ENCODE measurements around the gene SYCP2. TPM values are rescaled to one million over a fixed set of nuclear protein-coding genes. Genes with fewer than 3 reads are reported as not detected.
"Not testable (repeated sequence)": the region's sequence is repeated elsewhere in the genome, so short reads cannot be mapped to it uniquely, and the experiment has no call there.

The SYCP2 gene, protein sequence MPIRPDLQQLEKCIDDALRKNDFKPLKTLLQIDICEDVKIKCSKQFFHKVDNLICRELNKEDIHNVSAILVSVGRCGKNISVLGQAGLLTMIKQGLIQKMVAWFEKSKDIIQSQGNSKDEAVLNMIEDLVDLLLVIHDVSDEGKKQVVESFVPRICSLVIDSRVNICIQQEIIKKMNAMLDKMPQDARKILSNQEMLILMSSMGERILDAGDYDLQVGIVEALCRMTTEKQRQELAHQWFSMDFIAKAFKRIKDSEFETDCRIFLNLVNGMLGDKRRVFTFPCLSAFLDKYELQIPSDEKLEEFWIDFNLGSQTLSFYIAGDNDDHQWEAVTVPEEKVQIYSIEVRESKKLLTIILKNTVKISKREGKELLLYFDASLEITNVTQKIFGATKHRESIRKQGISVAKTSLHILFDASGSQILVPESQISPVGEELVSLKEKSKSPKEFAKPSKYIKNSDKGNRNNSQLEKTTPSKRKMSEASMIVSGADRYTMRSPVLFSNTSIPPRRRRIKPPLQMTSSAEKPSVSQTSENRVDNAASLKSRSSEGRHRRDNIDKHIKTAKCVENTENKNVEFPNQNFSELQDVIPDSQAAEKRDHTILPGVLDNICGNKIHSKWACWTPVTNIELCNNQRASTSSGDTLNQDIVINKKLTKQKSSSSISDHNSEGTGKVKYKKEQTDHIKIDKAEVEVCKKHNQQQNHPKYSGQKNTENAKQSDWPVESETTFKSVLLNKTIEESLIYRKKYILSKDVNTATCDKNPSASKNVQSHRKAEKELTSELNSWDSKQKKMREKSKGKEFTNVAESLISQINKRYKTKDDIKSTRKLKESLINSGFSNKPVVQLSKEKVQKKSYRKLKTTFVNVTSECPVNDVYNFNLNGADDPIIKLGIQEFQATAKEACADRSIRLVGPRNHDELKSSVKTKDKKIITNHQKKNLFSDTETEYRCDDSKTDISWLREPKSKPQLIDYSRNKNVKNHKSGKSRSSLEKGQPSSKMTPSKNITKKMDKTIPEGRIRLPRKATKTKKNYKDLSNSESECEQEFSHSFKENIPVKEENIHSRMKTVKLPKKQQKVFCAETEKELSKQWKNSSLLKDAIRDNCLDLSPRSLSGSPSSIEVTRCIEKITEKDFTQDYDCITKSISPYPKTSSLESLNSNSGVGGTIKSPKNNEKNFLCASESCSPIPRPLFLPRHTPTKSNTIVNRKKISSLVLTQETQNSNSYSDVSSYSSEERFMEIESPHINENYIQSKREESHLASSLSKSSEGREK (N-terminal part only)
- total RNA-seq, result 8.5 and 9.0 TPM in 2 replicates

DNA sequence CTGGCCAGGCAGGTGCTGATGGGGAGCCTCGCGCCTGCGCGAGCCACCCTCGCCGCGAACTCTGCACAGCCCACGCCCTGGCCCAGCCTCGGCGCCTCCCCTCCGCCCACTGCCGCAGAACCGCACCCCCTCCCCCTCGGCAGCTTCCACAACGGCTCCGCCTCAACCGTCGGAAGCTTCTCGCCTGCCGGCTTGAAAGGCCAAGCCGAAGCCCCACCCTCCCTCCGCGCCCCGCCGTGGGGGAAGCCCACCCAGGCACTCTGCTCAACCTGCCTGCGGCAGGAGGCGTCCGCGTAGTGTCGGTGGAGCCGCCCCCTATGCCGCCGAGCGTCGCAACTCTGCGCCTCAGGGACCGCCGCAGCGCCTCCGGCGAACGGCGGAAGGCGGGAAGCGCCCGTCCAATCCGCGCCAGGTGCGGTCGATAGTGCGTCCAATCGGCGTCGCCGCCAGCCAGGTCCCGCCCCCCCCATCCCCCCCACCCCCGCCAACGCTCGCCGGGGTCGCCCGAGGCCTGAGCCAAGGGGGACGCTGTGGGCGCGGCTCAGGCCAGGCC, at the start of gene SYCP2:
SYCP2 (minus strand) TSS at position 342 of the 553 bp plus-strand sequence. CDS start 11,224 bp downstream, outside the sequence.
- intact Hi-C loops (cut with micrococcal nuclease), result no loop called here

DNA sequence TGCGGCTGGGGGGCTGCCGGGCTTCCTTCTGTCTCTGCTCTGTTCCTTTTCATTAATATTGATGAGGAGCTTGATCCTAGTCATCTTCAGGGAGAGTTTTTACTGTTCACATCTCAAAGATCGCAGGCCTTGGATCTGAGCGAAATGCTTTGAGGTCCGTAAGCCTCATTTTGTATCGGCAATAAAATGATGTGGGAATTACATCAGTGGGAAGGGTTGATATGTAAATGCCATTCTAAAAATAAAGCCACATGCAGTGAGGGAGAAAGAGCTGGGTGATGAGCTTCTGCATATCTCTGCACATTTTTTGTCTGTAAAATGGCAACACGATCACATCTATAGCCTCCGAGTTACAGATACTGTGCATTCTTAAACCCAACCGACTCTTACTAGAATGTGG, 49.6 kb upstream of the SYCP2 start:
- intact Hi-C loops (cut with micrococcal nuclease), result no loop called here

DNA sequence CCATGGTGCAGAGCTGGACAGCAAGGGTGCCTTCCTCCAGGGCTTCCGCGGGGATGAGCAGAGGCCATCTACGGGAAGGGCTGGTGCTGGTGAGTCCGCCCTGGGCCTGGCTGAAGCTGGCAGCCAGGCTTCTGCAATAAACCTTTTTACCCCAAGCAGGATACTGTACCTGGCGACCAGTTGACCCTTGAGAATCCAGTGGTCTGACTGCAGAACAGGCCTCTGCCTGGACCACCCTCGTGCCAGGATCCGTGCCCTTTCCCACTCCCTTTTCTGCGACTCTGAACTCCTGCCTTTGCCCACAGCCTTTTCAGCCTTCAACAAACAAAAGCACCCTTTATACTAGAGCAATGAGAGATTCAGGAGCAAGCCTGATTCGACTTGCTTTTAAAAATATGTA, 43.6 kb upstream of the SYCP2 start:
- intact Hi-C loops (cut with micrococcal nuclease), result no loop called here

DNA sequence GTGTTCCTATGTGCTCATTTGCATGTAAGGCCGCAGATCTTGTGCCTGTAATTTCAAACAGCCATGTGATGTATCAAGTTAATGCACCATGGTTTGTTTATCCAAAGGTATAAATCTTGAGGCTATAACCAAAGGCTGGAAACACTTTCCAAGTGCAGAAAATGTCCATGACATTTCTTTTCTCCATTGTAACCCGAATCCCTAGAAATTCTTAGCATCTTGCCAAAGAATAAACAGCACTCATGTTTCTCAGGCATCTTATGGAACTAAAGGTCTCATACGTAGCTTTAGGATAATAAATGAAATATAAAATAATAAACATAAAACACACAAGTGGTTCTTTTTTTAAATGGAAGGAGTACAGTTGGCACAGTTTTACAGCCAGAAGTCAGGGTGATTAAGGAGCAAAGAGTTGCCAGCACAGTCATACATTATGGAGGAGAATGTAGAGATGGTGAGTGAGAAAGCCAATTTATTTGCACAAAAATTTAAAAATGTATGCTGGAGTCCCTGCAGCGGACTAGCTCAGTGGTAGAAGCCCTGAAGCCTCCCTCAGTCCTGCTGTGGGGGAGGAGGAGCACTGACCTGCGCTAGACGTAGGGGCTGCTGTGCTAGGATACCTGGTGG, 42.8 kb upstream of the SYCP2 start:
- intact Hi-C loops (cut with micrococcal nuclease), result no loop called here

DNA sequence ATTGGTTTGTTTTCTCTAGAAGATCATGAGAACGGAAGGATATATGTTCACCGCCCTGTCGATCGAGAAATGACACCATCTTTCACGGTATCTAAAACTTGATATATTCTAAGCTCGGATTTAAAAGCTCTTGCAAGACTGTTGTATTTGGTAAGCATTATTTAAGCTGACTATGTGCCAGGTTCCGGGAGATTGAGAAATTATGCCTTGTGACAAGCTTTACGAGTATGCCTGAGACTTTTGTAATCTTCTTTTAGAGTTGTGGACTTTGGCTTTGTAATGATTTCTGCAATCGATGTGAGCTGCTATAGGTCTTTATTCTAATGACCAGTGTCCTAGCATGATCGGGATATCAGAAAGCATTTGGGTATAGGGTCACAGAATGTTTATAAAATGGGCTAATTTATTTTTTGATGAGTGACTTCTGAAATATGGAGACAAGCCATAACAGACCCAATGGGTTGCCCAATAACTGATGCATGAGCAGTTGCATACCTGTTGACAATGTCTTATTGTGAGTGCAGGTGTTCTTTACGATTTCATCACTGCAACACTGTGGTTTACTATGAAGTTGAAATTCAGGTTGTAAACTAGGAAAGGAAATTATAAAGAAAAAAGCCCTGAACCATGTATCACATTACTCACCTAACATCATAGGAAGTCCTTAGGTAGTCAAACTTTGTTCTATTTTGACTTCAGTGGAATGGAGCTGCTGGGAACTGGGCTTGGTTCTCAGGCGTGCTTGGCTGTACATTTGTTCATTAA, 38.8 kb upstream of the SYCP2 start:
- intact Hi-C loops (cut with micrococcal nuclease), result no loop called here

DNA sequence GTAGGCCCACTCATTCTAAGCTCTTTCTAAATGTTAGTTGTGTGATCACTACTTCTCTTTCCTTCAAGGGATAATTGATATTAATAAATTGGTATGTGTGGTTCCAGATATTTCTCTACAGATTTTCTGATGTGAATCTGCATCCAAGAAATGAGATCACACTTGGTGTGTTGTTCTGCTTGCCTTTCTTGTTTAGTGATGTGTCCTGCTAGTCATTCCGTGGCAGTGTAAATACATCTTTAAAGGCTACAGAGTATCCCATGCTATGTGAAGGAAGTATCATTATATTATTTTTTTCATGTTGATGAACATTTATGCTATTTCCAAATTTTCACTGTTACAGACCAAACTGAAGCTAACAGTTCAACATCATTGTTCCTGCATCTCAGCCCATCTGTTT, 38.0 kb upstream of the SYCP2 start:
- intact Hi-C loops (cut with micrococcal nuclease), result no loop called here

DNA sequence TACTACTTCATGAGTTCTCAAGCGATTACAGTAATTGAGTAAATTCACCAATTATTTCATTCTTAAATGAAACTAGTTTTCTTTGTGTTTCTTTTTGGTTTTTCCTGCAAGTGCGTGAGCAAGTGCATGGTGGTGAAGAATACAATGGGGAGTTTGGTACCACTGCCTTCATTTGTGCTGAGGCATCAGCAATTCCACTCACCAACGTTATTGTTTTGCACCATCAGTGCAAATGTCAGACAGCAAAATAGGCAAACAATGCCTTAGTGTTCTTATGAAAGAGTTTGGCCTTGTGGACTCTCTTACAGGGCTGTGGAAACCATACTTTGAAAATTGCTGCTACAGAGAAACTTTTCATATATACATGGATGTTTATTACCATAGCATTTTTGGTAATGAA, 33.0 kb upstream of the SYCP2 start:
- intact Hi-C loops (cut with micrococcal nuclease), result no loop called here

DNA sequence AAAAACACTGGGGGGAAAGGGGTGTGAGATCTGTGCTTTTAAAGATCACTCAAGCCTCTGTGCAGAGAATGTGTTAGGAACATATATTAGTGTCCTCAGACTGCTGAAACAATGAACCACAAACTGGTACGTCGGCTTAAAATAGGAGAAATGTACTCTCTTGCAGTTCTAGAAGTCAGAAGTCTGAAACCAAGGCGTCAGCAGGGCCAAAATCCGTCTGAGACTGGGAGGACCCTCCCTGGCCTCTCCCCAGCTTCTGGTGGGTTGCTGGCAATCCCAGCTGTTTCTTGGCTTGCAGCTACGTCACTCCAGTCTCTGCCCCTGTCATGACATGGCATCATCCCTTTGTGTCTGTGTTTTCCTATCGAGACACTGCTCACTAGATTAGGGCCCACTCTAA, 28.7 kb upstream of the SYCP2 start:
- intact Hi-C loops (cut with micrococcal nuclease), result no loop called here

DNA sequence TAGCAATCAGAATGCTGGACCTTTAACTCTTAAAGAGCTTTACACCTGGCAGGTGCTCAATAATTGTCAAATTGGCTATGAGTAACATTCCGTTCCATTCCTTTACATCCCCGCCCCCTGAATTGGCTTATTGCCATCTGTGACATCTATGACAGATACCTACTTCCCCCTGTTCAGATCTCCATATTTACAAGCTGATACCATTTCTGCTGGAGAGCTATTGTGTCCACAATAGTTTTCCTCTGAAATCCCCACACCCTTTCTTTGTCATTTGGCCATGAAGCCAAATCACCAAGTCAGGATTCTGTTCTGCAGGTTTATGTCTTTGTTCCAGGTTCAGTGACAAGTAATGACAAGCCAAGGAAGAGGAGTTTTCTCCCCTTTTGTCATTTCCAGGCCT, 28.0 kb upstream of the SYCP2 start:
- intact Hi-C loops (cut with micrococcal nuclease), result no loop called here

DNA sequence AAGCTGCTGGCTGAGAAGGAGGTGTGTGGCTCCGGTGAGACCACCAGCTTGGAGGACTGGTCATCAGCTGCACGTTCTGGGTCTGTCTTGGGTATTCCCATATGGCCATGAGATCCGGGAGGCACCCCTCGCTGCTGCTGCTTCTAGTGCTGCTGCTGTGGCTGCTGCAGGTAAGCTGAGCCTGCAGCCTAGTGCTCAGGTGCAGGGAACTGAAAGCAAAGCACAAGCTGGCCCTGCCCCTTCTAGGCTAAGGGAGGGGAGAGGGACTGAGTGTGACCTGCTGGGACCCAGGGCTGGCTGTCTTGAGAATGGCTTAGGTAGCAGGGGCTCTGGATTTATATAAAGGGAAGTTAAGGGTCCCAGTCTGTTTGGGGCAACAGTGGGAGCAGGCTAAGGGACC, 25.2 kb upstream of the SYCP2 start:
- intact Hi-C loops (cut with micrococcal nuclease), result no loop called here

DNA sequence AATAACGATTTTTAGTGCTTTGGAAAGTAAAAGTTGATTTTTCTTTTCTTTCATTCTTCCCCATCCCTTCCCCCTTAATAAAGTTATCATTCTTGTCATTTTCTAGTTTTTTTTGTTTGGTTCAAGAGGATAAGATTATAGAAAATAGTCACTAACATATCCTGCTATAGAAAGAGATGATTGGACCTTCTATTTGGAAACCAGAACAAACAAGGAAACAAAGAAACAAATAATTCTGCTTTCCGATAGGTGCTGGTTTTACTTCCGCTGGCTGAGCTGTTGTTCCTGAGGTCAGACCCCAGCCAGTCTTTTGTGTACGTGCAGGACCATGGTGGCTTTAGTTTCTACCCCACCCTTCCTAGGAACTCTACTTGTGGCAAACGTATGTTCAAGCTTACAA, 24.7 kb upstream of the SYCP2 start, which contains the start of gene CDH26:
CDH26 (plus strand) TSS at position 301 of the 400 bp plus-strand sequence. CDS start 304 bp downstream, outside the sequence.
- intact Hi-C loops (cut with micrococcal nuclease), result no loop called here

DNA sequence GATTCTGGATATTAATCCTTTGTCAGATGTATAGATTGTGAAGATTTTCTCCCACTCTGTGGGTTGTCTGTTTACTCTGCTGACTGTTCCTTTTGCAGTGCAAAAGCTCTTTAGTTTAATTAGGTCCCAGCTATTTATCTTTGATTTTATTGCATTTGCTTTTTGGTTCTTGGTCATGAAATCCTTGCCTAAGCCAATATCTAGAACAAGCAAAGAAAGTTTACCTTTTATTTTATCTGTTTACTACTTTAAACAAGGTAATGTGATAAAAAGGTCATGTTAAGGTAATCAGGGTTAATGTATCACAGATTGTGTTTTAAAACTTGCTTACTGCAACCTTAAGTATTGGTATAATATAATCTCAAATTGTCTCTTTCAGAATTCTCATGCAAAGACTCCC, 24.1 kb upstream of the SYCP2 start:
- intact Hi-C loops (cut with micrococcal nuclease), result not testable (repeated sequence)

DNA sequence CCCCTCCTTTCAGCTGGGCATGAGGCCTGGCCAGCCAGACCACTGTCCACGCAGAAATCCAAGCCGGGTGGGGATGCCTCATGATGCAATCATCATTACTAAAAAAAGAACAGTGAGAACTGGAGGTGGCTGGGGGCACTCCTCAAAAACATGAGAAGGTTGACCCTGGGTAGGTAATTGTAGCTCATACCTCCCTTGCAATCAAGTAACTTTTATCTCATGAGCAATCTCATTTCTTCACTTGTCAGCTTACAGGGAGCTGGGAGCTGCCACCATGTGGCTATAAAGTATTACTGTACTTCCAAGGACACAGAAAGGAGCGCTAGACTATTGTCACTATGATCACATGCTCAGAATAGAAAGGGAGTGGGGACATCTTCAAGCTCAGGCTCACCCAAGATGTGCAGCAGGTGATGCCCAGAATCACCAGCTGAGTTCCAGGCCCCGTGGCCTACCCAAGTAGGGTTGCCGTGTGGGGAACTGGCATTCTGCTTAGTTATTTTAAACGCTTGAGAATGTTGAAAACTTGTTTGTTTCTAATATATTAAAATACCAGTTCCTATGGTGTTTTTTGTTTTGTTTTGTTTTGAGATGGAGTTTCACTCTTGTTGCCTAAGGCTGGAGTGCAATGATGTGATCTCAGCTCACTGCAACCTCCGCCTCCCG, 21.8 kb upstream of the SYCP2 start:
- intact Hi-C loops (cut with micrococcal nuclease), result no loop called here

DNA sequence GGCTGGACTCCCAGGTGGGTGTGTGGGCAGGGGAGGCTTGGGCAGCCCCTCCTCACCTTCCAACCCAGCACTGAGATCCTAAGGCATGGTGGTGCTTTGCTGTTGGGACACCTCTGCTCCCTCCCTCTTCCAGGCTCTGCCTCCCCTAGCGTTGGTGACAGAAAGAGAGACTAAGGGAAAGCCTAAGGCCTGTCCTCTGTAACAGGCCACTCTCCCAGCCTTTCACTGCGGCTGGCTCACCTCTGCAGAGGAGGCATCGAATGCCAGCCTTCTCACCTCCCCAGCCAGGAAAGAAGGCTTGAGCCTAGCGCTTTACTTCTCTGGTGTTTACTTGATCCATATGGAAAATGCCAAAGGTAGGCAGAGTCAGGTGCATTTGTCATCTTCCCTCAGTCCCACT, 21.3 kb upstream of the SYCP2 start:
- intact Hi-C loops (cut with micrococcal nuclease), result no loop called here

DNA sequence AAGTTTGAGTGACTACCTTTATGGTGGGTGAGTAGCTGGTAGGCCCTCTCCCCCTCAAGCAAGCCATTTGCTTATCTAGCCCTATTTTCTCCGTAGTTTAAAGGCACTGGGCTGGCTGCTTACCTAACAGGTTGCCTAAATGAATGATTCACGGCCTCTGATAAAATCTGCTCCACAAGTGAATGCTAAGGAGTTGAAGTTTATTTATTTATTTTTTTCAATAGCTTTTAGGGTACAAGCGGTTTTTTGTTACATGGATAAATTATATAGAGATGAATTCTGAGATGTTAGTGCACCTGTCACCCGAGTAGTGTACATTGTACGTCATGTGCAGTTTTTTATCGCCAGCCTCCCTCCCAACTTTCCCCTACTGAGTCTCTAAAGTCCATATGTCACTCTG, 16.5 kb upstream of the SYCP2 start:
- intact Hi-C loops (cut with micrococcal nuclease), result loop anchor here (1.0 to 10.0 kb wide), 3 partner anchors 107 to 312 kb away; no protein-coding TSS in a partner anchor

DNA sequence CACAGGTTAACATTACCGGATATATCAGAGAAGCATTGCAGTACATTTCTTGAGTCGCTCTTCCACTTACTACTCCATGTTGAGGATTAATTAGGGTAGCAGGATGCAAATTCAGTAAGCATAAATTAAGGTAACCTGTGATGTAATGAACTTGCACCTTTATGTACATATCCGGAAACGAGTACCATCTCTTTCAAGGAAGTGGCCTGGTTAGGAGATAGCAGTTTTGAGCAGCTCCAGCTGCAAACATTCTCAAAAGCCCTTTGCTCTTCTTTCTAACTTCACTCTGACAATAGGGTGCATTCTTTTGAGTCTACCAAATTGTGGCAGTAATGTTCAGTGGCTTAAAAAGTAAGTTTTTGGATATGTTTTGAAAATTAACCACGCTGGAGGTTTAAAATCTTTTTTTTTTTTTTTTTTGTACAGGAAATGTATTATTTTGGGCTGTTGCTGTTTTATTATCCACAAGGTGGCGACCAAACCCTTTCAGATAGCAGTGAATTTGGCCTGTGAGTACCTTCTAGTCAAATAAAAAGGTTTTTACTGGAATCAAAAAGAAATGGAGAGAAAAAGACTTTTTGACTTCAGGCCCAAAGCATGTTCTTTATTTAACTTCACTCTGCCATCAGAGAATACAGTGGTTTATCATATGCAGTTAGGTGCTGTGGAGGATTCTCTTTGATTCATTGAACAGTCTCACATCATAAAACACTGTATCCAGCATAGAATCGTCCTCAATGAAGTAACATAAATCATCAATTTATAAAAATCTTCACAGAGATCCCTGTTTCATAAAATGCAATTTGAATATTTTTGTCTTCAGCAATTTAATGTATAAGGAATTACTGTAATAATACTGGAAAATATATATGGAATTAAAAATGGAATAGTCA, 15.6 kb upstream of the SYCP2 start:
- intact Hi-C loops (cut with micrococcal nuclease), result loop anchor here (1.0 to 10.0 kb wide), 4 partner anchors 9 to 313 kb away; partner anchors contain the start of genes FAM217B and PPP1R3D

DNA sequence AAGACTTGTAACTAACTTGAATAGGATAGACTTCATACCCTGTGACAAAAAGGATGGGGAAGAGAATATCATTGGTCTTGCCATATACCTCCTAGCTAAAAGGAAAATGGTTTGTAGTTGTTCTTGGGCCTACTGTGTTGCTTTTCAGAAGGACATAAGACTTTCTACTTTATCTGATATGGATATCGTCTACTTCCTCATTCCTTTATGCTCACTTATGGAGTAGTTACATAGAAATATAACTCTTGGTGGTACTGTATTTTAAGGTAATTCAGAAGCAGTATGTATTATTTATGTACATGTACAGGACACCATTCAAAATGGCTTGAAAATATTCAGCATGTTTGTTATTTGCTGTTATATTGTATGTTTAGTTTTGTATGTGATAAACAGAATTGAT, 14.8 kb upstream of the SYCP2 start:
- intact Hi-C loops (cut with micrococcal nuclease), result loop anchor here (1.0 to 10.0 kb wide), 3 partner anchors 8 to 314 kb away; partner anchors contain the start of genes FAM217B and PPP1R3D

DNA sequence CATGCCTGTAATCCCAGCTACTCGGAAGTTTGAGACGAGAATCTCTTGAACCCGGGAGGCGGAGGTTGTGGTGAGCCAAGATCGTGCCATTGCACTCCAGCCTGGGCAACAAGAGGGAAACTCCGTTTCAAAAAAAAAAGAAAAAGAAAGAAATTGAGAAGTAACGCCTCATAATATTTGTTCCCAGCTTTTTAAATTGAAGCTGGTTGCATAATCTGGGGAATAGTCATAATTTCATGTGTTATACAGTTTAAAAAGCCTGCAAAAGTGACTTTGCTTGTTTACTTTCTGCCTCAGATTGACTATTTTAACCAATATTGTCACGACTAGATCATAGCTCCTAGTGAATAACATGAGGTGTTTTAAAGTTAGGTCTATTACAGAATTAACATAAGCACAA, 13.9 kb upstream of the SYCP2 start:
- intact Hi-C loops (cut with micrococcal nuclease), result loop anchor here (5.0 to 10.0 kb wide), 2 partner anchors 187 to 315 kb away; no protein-coding TSS in a partner anchor
